Rectal smooth muscle tissue (tissue), 1 donor: ENCODE results near the gene UBE2A.

ENCODE experiments used
- H3K27ac ChIP-seq: one replicate; pipeline ENCODE4 v1.7.0; 2013; ENCODE audit warnings: low read depth, low read length, inconsistent platforms
- H3K27me3 ChIP-seq: one replicate; pipeline ENCODE4 v1.7.0; 2013; ENCODE audit warnings: low read length; ENCODE audit not compliant: control insufficient read depth, insufficient read depth
- H3K36me3 ChIP-seq: one replicate; pipeline ENCODE4 v1.7.0; 2013; ENCODE audit warnings: low read length; ENCODE audit not compliant: control insufficient read depth, insufficient read depth
- H3K4me1 ChIP-seq: one replicate; pipeline ENCODE4 v1.7.0; 2013; ENCODE audit warnings: low read length; ENCODE audit not compliant: control insufficient read depth, insufficient read depth
- H3K4me3 ChIP-seq: one replicate; pipeline ENCODE4 v1.7.0; 2013; ENCODE audit warnings: low read length
- H3K9ac ChIP-seq: one replicate; pipeline ENCODE4 v1.7.0; 2013; ENCODE audit warnings: low read length

The UBE2A gene

DNA sequence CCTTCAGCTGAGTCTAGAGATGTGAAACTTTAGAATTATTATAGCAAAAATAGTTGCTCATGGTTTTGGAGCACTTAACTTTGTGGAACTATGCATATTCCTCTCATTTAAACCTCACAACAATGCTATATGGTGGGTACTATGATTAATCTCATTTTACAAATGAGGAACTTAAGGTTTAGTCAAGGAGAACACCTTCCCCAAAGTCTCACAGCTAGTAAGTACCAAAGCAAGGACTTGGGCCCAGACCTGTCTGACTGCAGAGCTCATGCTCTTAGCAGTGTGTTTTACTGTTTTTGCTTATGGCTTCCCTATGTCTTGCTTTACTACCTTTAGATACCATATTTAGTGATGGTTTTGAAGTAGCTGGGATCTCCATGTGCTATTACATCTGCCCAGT is 5.1 kb downstream of the UBE2A start:
- H3K27ac ChIP-seq, result no peak overlapping the region
- H3K4me1 ChIP-seq, result no peaks in the 10 kb centered on the region
- no peak overlapping the region for H3K4me3 ChIP-seq
- no peaks in the 10 kb centered on the region for H3K36me3 ChIP-seq
- H3K27me3 ChIP-seq, result no peaks in the 10 kb centered on the region
- no peak overlapping the region for H3K9ac ChIP-seq

DNA sequence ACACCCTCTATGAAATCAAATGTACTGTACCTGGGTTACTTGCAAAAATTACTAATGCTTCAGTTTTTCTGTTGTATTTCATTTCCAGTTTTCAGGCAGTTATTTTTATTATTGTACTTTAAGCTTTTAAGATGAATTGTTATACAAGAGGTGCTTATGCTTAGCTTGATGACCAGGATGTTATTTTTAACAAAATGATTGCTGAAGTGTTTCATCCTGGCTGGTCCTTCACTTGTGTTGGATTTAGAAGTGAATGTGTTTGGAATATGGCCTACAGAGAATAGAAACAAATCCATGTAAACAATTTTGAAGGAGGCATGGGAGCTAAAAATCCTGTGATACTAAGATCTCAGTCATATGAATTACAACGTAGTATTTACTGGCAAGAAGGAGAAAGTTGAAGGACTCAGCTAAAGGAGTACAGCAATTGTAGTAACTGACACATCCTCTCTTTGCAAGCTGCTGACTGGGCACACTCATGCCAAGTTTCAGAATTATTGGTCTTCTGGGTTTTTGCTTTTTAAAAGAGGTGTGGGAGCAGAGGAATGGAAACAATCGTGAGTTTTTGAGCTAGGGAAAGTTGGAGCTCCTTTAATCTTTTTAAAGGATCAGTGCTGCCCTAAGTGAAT is 9.2 kb downstream of the UBE2A start:
- Histone ChIP-seq H3K9ac (no peak overlapping the region), H3K27ac (no peak overlapping the region), H3K4me1 (no peaks in the 10 kb centered on the region), H3K36me3 (no peaks in the 10 kb centered on the region), H3K4me3 (no peak overlapping the region), H3K27me3 (no peaks in the 10 kb centered on the region)

DNA sequence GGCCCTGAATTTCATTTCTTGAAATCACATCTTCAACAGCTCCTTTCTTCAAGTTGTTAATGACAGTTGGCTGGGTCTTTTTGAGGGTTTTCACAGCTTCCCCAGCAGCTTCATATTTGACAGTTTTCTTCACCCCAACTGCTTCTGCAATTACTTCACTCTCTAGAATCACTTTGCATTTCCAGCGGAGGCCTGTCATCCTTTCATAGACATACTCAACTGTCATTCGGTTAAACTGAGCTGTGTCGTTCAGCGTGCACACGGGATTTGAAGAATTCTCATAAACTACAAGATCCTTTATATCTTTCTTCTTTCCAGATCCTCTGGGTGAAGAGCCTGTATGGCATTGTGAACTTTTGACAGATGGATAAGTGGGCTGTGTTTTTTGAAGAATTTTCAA is 15.4 kb downstream of the UBE2A start:
- Histone ChIP-seq H3K9ac (no peak overlapping the region), H3K27me3 (no peaks in the 10 kb centered on the region), H3K36me3 (peaks cover 3% of the 10 kb centered on the region), H3K27ac (no peak overlapping the region), H3K4me3 (no peak overlapping the region), H3K4me1 (no peaks in the 10 kb centered on the region)

DNA sequence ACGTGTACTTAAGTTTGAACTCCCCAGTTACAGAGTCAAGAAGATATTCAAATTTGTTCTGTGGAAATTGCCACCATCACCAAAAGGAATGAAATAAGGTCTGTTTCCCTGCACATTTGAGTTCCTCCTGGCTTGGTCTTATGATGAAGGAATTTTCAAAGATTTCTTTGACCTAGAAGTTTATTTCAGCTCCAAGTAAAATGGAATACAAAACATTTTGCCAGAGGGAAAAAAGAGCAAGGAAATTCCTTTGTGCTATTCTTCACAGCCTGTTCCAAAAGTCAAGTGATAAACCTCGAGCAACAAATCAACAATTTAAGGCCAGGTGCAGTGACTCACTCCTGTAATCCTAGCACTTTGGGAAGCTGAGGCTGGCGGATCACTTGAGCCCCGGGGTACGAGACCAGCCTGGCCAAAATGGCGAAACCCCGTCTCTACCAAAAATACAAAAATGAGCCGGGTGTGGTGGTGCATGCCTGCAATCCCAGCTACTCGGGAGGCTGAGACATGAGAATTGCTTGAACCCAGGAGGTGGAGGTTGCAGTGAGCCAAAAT is 28.4 kb downstream of the UBE2A start:
- Histone ChIP-seq H3K36me3 (no peaks in the 10 kb centered on the region), H3K27ac (no peak overlapping the region), H3K27me3 (no peaks in the 10 kb centered on the region), H3K4me1 (no peaks in the 10 kb centered on the region), H3K9ac (no peak overlapping the region), H3K4me3 (no peak overlapping the region)

DNA sequence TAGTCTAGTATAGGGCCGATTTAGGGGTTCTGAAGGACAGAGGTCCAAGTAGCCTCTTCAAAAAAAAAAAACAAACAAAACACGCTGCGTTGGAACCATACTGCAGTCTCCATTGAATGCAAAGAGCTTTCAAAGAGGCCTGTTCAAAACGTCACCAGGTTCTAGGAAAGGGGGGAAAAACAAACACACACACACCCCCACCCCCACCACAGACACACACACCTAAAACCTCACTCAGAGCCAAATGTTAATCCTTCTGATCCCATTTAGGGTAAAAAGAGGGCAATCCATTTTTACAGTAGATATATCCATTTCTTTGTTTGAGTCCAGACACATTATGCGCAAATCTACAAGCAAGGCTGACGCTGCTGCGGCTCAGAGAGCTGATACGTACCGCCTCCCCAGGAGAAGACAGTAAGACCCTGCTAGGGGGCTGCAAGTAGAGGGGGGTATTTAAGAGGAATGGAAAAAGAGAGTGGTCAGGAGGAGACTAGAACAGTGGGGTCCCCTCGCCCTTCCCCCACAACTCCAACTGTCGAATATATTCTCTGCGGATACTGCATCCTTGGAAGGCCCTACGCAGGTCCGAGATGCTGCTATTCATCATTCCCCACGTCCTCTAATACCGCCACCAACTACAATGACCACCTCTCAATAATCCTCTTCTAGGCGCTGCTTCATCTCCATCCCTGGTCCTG is 30.6 kb downstream of the UBE2A start:
- Histone ChIP-seq H3K9ac (no peak overlapping the region), H3K4me1 (no peaks in the 10 kb centered on the region), H3K27me3 (no peaks in the 10 kb centered on the region), H3K4me3 (peak overlapping the region; percentile 94), H3K27ac (no peak overlapping the region), H3K36me3 (no peaks in the 10 kb centered on the region)

DNA sequence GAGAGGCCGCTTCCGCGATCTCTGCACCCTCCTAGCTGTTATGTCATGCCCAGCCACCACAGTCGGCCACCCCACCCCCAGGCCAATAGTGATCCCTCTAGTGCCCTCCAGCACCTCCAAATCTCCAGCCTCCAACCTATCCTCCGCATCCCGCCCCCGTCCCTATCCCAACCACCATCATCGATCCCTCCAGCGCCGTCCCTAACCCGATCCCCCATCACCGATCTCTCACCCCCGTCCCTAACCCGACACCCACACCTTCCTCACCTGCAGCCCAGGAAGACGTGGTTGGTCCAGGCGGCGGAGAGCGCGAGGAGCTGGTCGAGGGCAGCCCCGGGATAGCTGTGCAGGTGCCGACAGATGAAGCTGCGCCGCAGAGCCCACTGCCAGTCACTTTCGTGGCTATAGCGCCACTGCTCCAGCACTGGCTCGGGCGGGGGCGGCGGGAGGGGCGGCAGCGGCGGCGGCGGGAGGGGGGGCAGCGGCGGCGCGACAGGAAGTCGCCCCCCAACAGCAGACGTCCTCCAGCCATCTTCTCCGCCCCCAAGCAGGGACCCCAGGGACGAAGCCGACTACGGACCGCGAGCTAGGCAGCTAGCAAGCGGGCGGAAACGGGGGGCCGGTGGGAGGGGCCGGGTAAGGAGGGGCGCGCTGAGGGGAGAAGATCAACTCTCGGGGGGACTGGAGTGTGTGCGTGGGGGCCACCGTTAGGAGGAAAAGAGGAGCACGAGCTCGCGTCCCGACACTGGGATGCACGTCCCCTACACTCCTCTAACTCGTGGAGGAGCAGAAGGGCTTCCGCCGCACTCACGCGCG is 31.3 kb downstream of the UBE2A start:
- H3K36me3 ChIP-seq, result no peaks in the 10 kb centered on the region
- H3K4me1 ChIP-seq, result no peaks in the 10 kb centered on the region
- peak overlapping the region; percentile 93 for H3K9ac ChIP-seq
- peak overlapping the region; percentile 94 for H3K4me3 ChIP-seq
- H3K27me3 ChIP-seq, result no peaks in the 10 kb centered on the region
- peak overlapping the region; percentile 88 for H3K27ac ChIP-seq

DNA sequence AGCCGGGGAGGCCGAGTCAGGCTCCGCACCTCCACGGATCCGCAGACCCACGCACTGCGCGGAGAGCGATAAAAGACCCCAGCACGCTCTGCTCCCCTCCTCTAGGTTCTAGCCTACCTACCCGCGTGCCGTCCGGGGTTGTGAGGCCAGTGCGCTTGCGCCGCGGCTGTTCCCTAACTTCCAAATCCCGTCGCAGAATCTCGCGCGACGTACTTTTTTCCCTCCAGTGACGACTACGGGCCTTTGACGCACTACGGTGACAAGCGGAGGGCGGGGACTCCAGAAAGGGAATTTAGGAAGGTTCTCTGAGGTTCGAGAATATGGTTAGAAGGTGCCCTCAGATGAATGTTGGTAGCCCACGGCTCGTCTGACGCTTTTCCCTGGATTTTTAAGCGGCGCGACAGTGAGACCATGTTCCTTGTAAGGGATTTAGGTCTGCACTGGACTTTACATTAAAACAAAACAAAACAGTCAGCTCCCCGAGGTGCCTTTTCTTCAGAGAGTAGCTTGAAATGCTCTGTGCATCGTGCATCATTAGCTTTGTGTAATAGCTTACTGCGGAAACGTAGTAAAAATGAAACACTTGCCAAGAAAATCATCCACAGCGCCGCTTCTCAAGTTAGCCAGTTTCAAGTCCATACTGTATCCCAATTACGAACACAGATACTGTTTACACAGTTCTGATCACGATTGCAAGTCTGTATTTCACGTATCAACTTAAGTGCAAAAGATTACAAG is 32.1 kb downstream of the UBE2A start, which contains the start of gene NKRF:
TSS of gene NKRF (minus strand) at position 145 of the 738 bp plus-strand sequence.
- Histone ChIP-seq H3K27me3 (no peaks in the 10 kb centered on the region), H3K36me3 (no peaks in the 10 kb centered on the region), H3K9ac (peak within 1 kb of the TSS; percentile 93), H3K4me3 (peak within 1 kb of the TSS; percentile 94), H3K4me1 (no peaks in the 10 kb centered on the region), H3K27ac (peak within 1 kb of the TSS; percentile 88)

DNA sequence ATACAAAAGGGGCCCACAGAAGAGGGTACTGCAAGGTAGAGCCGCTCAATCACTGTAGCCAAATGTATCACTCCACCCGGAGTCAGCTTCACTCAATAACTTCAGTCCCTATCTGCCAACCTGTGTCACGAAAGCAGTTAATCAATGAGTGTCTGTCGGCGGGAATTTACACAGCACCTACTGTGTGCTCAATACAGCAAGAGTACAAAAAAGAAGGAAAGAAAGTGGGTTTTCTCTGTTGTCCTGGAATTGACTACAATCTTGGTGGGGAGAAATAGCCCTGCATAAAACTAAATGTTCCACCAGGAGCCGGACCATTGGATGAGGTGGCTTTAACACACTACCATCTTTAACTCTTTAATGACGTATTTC is 32.6 kb downstream of the UBE2A start:
- H3K36me3 ChIP-seq, result no peaks in the 10 kb centered on the region
- peak overlapping the region; percentile 88 for H3K27ac ChIP-seq
- H3K27me3 ChIP-seq, result no peaks in the 10 kb centered on the region
- H3K4me1 ChIP-seq, result no peaks in the 10 kb centered on the region
- no peak overlapping the region for H3K9ac ChIP-seq
- peak overlapping the region; percentile 94 for H3K4me3 ChIP-seq

DNA sequence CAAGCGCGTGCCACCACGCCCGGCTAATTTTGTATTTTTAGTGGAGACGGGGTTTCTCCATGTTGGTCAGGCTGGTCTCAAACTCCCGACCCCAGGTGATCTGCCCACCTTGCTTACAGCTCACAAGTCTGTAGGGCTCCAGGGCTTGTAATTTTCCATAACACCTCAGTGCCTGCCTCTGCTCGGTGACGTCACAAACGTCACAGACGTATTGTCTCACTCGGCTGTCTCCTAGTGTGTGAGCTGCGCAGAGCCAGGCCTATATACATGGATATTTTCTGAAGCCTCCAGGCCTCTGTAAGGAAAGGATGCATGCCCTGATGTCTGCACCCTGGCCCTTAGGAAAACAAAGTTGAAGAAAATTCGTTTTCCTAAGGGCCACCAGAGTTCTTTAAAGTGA is 40.4 kb downstream of the UBE2A start:
- Histone ChIP-seq H3K27me3 (no peaks in the 10 kb centered on the region), H3K27ac (no peak overlapping the region), H3K36me3 (no peaks in the 10 kb centered on the region)

DNA sequence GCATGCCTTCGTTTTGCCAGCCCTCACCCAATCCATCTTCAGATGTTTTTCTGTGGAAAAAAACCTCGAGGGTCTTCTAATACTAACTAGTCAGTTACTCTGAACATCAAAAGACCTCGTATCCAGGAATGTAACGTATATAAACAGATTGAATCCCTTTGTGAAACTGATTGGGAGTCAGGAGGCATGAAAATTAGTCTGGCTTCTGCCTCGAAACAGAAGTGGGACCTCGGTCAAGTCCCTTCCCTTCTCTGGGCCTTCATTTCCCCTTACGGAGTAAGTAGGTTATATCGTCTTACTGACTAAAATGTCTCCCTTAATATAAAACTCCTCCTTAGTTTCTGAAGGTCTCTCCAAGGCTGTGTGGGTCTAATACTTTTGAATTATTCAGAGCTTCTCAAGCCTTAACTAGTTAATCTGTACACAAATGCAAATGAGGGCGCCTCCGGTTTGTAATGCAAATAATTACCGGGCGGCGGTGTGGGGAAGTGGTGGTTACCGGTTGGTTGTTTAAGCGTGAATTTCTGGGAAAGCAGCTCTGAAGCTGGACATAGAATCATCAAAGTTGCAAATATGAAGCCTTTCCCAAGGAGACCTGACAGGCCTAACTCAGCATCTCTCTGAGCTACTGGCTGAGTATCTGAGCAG is 43.3 kb downstream of the UBE2A start:
- no peak overlapping the region for H3K4me3 ChIP-seq
- no peaks in the 10 kb centered on the region for H3K4me1 ChIP-seq
- no peak overlapping the region for H3K9ac ChIP-seq
- H3K27ac ChIP-seq, result no peak overlapping the region
- no peaks in the 10 kb centered on the region for H3K36me3 ChIP-seq
- no peaks in the 10 kb centered on the region for H3K27me3 ChIP-seq

More for the DNA sequence above, 40.4 kb downstream of the UBE2A start:
- no peaks in the 10 kb centered on the region for H3K4me1 ChIP-seq
- H3K9ac ChIP-seq, result no peak overlapping the region
- no peak overlapping the region for H3K4me3 ChIP-seq

DNA sequence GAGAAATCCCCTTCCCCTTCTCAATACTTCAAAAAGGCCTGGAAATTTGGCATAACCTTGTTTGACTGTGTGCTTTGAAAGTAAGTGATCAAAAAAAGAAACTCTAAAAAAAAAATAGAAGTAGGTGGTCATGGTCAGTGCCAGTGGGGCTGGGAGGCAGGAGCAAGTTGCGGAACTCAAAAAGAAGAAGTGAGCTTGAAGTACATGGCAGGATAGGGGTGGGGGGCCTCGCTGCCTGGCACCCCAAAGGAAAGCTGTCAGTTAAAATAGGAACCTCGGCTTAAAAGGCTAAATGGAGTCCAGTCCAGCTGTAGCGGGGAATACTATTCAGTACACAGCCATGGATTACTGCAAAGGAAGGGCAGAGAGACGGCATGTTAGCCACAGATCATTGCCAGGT is 44.1 kb downstream of the UBE2A start:
- no peaks in the 10 kb centered on the region for H3K36me3 ChIP-seq
- H3K4me3 ChIP-seq, result no peak overlapping the region
- H3K27ac ChIP-seq, result no peak overlapping the region

More for the DNA sequence above, 44.1 kb downstream of the UBE2A start:
- Histone ChIP-seq H3K9ac (no peak overlapping the region), H3K4me1 (no peaks in the 10 kb centered on the region), H3K27me3 (no peaks in the 10 kb centered on the region)
